Astrocyte (in vitro differentiated cells and primary cell): Measurements from ENCODE around the gene ATXN10.

ENCODE experiments used
- EZH2 ChIP-seq: IDR thresholded peaks from 2 replicates; pipeline ENCODE4 v1.6.1; 2012; ENCODE audit warnings: mild to moderate bottlenecking, low read length, inconsistent platforms; ENCODE audit not compliant: insufficient read depth
- TF ChIP-seq, protein P1 (sequence below): IDR thresholded peaks from 2 replicates; pipeline ENCODE4 v1.5.1; 2011; ENCODE audit warnings: low read depth, mild to moderate bottlenecking, inconsistent platforms, low read length, moderate library complexity; ENCODE audit not compliant: insufficient read depth

DNA sequence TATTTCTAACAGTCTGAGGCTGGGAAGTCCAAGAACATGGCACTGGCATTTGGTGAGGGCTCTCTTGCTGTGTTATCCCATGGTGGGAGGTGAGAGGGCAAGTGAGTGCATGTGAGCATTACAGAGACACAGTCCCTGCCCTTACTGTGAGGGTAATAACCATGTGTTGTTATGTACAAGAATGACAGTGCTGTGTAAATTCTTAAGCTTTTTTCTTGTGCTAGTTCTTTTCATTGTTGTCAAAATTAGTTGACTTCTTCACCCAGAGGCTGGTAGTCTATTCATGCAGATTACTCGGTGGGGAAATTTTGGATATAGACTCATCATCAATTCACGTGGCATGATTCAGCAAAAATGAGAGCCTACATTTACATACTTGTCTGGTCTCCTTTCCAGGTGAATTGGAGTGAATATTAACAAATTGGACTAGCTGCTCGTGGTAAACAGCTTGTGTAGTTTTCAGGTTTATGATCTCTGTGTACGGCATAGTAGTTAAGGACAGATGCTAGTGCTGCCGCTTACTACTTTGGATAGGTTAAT is 49.3 kb downstream of the ATXN10 start:
- TF ChIP-seq, protein P1, sequence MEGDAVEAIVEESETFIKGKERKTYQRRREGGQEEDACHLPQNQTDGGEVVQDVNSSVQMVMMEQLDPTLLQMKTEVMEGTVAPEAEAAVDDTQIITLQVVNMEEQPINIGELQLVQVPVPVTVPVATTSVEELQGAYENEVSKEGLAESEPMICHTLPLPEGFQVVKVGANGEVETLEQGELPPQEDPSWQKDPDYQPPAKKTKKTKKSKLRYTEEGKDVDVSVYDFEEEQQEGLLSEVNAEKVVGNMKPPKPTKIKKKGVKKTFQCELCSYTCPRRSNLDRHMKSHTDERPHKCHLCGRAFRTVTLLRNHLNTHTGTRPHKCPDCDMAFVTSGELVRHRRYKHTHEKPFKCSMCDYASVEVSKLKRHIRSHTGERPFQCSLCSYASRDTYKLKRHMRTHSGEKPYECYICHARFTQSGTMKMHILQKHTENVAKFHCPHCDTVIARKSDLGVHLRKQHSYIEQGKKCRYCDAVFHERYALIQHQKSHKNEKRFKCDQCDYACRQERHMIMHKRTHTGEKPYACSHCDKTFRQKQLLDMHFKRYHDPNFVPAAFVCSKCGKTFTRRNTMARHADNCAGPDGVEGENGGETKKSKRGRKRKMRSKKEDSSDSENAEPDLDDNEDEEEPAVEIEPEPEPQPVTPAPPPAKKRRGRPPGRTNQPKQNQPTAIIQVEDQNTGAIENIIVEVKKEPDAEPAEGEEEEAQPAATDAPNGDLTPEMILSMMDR, result no peak
- no peak for TF ChIP-seq EZH2
